Lung (tissue), 12 donors: Measurements from ENCODE around the gene SLC35E4. TPM values are rescaled to one million over a fixed set of nuclear protein-coding genes. Genes with fewer than 3 reads are reported as not detected.

Experiments used
- ATAC-seq: fragments of 200-7000 bp; cut with Tn5 transposase; one replicate; pipeline ENCODE4 v1.9.1; 2020; ENCODE audit warnings: moderate number of reproducible peaks; ENCODE audit not compliant: insufficient read depth, low FRiP score
- DNase-seq, 3 donors: peaks; one replicate each; pipeline ENCODE4 v3.0.0-alpha.2; 2013 to 2017
- H3K27ac ChIP-seq, 2 donors: one replicate each; pipeline ENCODE4 v1.5.1; 2013; ENCODE audit warnings: mild to moderate bottlenecking in 2 of 2, moderate library complexity in 2 of 2, control low read depth in 1 of 2, inconsistent platforms in 1 of 2, low read depth in 1 of 2, low read length in 1 of 2
- H3K27me3 ChIP-seq, 3 donors: one replicate each; pipeline ENCODE4 v1.5.1; 2013; ENCODE audit warnings: low read length in 2 of 3; ENCODE audit not compliant: control insufficient read depth in 3 of 3, insufficient read depth in 3 of 3
- H3K36me3 ChIP-seq, 4 donors: one replicate each; pipeline ENCODE4 v1.5.1; 2013; ENCODE audit warnings: low read length in 4 of 4, mild to moderate bottlenecking in 1 of 4, moderate library complexity in 1 of 4; ENCODE audit not compliant: control insufficient read depth in 4 of 4, insufficient read depth in 4 of 4
- H3K4me1 ChIP-seq, 5 donors: one replicate each; pipeline ENCODE4 v1.5.1; 2013; ENCODE audit warnings: low read length in 5 of 5, mild to moderate bottlenecking in 2 of 5, moderate library complexity in 1 of 5; ENCODE audit not compliant: control insufficient read depth in 5 of 5, insufficient read depth in 5 of 5
- H3K4me3 ChIP-seq: one replicate; pipeline ENCODE4 v1.5.1; 2013; ENCODE audit warnings: mild to moderate bottlenecking, control low read depth, moderate library complexity
- H3K9ac ChIP-seq, 2 donors: one replicate each; pipeline ENCODE4 v1.5.1; 2013; ENCODE audit warnings: low read length in 2 of 2, control low read depth in 1 of 2; ENCODE audit not compliant: insufficient read depth in 1 of 2
- H3K9me3 ChIP-seq, 4 donors: one replicate each; pipeline ENCODE4 v1.5.1; 2013; ENCODE audit warnings: low read length in 3 of 4, mild to moderate bottlenecking in 1 of 4, moderate library complexity in 1 of 4; ENCODE audit not compliant: control insufficient read depth in 4 of 4, insufficient read depth in 3 of 4
- CTCF ChIP-seq: IDR thresholded peaks from 2 replicates; pipeline ENCODE4 v1.5.1; 2012; ENCODE audit warnings: mild to moderate bottlenecking; ENCODE audit errors: control extremely low read depth, extremely low read depth
- whole genome bisulfite sequencing, 2 donors: extraction: QIAGEN DNeasy Blood & Tissue Kit; methylation state at CpG; one replicate each; pipeline ENCODE4 v1.1.7; 2013; 5-methylcytosine and 5-hydroxymethylcytosine counted together
- polyA plus RNA-seq, 2 donors: library from polyadenylated mRNA; stranded (reverse); fragments of 200-250 nt; gene quantifications; one replicate each; pipeline ENCODE4 v1.2.1, GENCODE V29; 2013
- total RNA-seq, 2 donors: library from RNA; depleted of rRNA in 1 of 2; stranded (reverse); fragments of >200 nt in 1 of 2; gene quantifications; one replicate each; pipeline ENCODE4 v1.2.1, GENCODE V29; 2014 to 2021
- donor health status: control.
- donor health status: control.
- donor health status: Bipolar disorder and iron deficiency.
- donor health status: healthy.
- donor health status: DM: yes; HTN: yes; CAD: no.

The SLC35E4 gene
- total and polyA plus RNA-seq, 4 donors = 1.6 to 4.8 (median 3.2) TPM

GRCh38 chr22:30609260-30610185 is 26.1 kb upstream of the SLC35E4 start:
- Histone ChIP-seq H3K9me3 (no peaks in the 10 kb centered on the region), H3K4me1 (peaks cover 3 to 17% (median 8%) of the 10 kb centered on the region in 5 donors), H3K9ac (no peak overlapping the region), H3K36me3 (peaks cover 0 to 11% (median 6%) of the 10 kb centered on the region in 4 donors), H3K4me3 (no peak overlapping the region), H3K27me3 (no peaks in the 10 kb centered on the region), H3K27ac (peak overlapping the region in 1 of 2 donors; percentile 79)
- DNase-seq (peak in 1 of 3 donors; percentile 26), ATAC-seq (peak; percentile 25)
- WGBS, 2 donors = 56 to 60% methylated on average over 17 of the region's 17 CpGs
- TF ChIP-seq CTCF = no peak

- H3K4me1 ChIP-seq = peaks cover 3 to 17% (median 8%) of the 10 kb centered on the region in 5 donors
- no peak overlapping the region for H3K4me3 ChIP-seq
- ATAC-seq (no peak), DNase-seq (no peak)
- H3K36me3 ChIP-seq = peaks cover 0 to 12% (median 7%) of the 10 kb centered on the region in 4 donors
- H3K27me3 ChIP-seq = no peaks in the 10 kb centered on the region
- H3K9me3 ChIP-seq = no peaks in the 10 kb centered on the region
- H3K9ac ChIP-seq = no peak overlapping the region
- 32 to 63% methylated on average over 7 of the region's 7 CpGs for WGBS, 2 donors
- no peak for TF ChIP-seq CTCF
- H3K27ac ChIP-seq = no peak overlapping the region
Observed at GRCh38 chr22:30610299-30610698, 25.3 kb upstream of the SLC35E4 start.

DNA sequence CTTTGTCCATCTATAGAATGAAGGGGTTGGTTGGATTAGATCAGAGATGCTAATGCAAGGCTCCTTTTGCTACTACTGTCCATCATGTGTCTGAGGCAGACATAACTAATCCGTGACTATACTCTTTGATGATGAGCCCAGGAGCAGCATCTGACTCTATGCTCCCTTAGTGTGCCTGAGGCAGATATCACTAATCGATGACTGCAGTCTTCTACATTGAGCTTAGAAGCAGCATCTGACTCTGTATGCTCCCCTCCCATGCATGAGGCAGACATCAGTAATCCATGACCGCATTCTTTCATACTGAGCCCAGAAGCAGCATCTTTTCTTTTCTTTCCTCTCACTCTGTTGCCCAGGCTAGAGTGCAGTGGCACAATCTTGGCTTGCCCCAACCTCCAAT is 24.4 kb upstream of the SLC35E4 start:
- peaks cover 0 to 16% (median 9%) of the 10 kb centered on the region in 4 donors for H3K36me3 ChIP-seq
- no peak overlapping the region for H3K4me3 ChIP-seq

More for the DNA sequence above, 24.4 kb upstream of the SLC35E4 start:
- no peaks in the 10 kb centered on the region for H3K9me3 ChIP-seq
- DNase-seq (no peak), ATAC-seq (no peak)
- no peak overlapping the region for H3K9ac ChIP-seq
- H3K27me3 ChIP-seq = no peaks in the 10 kb centered on the region
- peaks cover 3 to 10% (median 4%) of the 10 kb centered on the region in 5 donors for H3K4me1 ChIP-seq
- no peak for TF ChIP-seq CTCF
- H3K27ac ChIP-seq = no peak overlapping the region
- 93 to 98% methylated on average over 3 of the region's 3 CpGs for WGBS, 2 donors
